ENCODE measurements around the gene METTL23. TPM values are rescaled to one million over a fixed set of nuclear protein-coding genes. Genes with fewer than 3 reads are reported as not detected.

METTL23 gene
- total RNA-seq, 4 donors from 2014 or later: 27.4 to 40.9 (median 33.7) TPM

- DNase-seq (ENCODE audit: low spot score in 2 of 2): no peak
- no peak for TF ChIP-seq CTCF (IDR thresholded peaks at IDR 0.05)
- TF ChIP-seq POLR2A (IDR thresholded peaks at IDR 0.05): no peak
- H3K4me3 ChIP-seq (ENCODE audit: low read depth, poor library complexity, severe bottlenecking): no peak overlapping the region
- 23 to 41% methylated on average over 8 of the region's 8 CpGs for WGBS, 2 donors
- intact Hi-C loops (cut with DNase I; ENCODE audit: low total_unique reads): no loop called here
These were observed 26.4 kb upstream of the METTL23 start for GRCh38 chr17:76700270-76700616.

GRCh38 chr17:76700617-76701470 lies 25.8 kb upstream of the METTL23 start:
- no peak overlapping the region for H3K4me3 ChIP-seq (ENCODE audit: low read depth, poor library complexity, severe bottlenecking)
- WGBS, 2 donors: 19 to 22% methylated on average over 32 of the region's 33 CpGs
- DNase-seq (ENCODE audit: low spot score in 2 of 2): no peak
- TF ChIP-seq POLR2A (IDR thresholded peaks at IDR 0.05) (no peak), CTCF (IDR thresholded peaks at IDR 0.05) (no peak)
- intact Hi-C loops (cut with DNase I; ENCODE audit: low total_unique reads): no loop called here

GRCh38 chr17:76701471-76701967 lies 25.1 kb upstream of the METTL23 start:
- 44 to 54% methylated on average over 11 of the region's 11 CpGs for WGBS, 2 donors
- intact Hi-C loops (cut with DNase I; ENCODE audit: low total_unique reads): no loop called here
- TF ChIP-seq CTCF (IDR thresholded peaks at IDR 0.05) (no peak), POLR2A (IDR thresholded peaks at IDR 0.05) (no peak)
- no peak for DNase-seq (ENCODE audit: low spot score in 2 of 2)
- no peak overlapping the region for H3K4me3 ChIP-seq (ENCODE audit: low read depth, poor library complexity, severe bottlenecking)

- H3K4me3 ChIP-seq (ENCODE audit: low read depth, poor library complexity, severe bottlenecking): no peak overlapping the region
- intact Hi-C loops (cut with DNase I; ENCODE audit: low total_unique reads): no loop called here
- DNase-seq (ENCODE audit: low spot score in 2 of 2): no peak
- WGBS, 2 donors: 41 to 50% methylated on average over 2 of the region's 2 CpGs
- TF ChIP-seq POLR2A (IDR thresholded peaks at IDR 0.05) (no peak), CTCF (IDR thresholded peaks at IDR 0.05) (no peak)
These were observed 24.6 kb upstream of the METTL23 start for GRCh38 chr17:76702076-76702475.

GRCh38 chr17:76702941-76703637 lies 23.6 kb upstream of the METTL23 start:
- H3K4me3 ChIP-seq (ENCODE audit: low read depth, poor library complexity, severe bottlenecking): no peak overlapping the region
- intact Hi-C loops (cut with DNase I; ENCODE audit: low total_unique reads): no loop called here
- no peak for DNase-seq (ENCODE audit: low spot score in 2 of 2)
- WGBS, 2 donors: 92 to 93% methylated on average over 10 of the region's 10 CpGs
- TF ChIP-seq CTCF (IDR thresholded peaks at IDR 0.05) (no peak), POLR2A (IDR thresholded peaks at IDR 0.05) (no peak)

Data from lower leg skin (tissue), 4 donors.